CD4-positive, alpha-beta T cell treated with Interleukin-17A for 1 hour (primary cell): ENCODE measurements around the gene AMMECR1.
"Not testable (repeated sequence)": the region's sequence is repeated elsewhere in the genome, so short reads cannot be mapped to it uniquely, and the experiment has no call there.

Experiments
- DNase-seq: peaks from one replicate; pipeline ENCODE4 v3.0.0-alpha.2; 2020

Gene AMMECR1

DNA sequence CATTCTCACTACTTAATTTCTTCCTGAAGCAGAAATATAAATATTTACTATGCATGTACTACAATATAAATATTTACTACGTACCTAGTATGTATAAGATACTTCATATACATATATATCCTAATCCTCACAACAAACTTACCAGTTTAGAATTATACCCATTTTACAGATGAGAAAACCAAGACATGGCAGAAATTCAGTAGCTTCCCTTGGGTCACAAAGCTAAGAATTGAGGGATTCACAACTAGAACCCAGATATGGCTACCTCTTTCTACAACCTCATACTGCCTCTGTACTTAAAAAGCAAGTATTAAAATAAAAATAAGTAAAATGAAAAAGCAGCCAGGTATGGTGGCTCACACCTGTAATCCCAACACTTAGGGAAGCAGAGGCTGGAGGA lies 65.9 kb downstream of the AMMECR1 start:
- no peak for DNase-seq

DNA sequence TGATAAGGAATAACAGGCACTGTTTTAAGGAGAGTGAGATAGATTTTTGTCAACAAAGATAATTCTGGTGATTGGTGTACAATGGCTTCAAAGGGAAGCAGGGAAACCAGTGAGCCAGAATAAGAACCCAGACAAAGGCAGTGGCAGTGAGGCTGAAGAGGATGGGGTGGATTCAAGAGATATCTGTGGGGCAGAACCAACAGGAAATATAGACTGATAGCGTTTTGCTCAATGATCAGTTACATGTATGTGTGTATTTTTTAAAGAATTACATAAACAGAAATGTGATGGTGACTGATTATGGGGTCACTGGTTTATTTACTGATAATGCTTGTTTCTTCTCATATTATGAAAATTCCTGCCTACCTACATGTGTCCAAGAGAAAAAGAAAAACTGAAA lies 66.4 kb downstream of the AMMECR1 start:
- DNase-seq, result no peak

DNA sequence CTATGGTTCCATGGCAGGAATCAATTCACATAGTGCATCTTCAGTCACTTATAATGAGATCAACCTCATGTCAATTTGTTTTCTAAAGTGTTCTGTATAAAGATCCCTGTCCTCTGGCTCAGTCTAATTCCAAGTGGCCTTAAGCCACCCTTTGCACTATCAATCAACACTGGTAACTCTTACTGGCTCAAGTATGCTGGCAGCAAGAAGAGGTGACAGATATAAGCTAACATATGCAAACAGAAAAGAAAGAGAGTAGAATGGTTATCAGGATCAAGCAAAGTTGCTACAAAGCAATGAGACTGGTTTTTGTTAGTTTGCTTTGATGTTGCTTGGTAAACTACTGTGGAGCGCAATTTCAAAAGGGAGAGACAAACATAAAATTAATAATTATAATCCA lies 67.0 kb downstream of the AMMECR1 start:
- no peak for DNase-seq

DNA sequence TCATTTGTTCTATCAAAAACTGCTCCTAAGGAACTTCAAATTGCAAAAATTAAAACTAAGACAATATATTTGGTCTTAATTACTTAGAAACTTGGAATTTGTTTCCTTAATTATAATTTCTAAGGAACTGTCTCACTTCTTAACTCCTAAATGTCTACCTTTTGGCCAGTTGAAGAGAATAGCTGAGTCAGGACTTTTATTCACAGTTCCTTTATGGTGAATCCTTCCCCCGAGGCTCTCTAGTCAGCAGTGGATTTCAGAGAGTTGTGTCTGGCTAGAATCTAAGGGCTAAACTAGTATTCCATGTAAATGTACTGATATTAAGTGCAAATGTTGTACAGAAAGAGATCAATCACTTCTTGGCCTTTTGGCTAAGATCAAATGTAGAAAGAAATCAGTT lies 69.3 kb downstream of the AMMECR1 start:
- no peak for DNase-seq

DNA sequence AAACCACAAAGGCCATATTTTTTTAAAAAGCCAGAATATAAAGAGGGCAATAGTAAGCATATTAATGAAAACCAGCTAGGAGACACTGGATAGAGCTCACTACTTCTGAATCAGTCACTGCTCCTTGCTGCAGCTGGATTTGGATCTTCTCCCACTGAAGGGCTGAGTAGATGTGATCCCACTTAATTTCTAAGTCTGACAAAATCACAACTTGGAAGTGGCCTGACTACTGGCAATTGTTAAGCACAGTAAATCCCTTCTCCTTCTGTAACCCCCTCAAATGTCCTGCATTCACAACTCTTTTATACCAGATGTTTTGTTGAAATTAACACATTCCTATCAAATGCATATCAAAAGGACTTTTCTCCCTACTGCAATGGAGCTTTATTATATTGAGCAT lies 72.9 kb downstream of the AMMECR1 start:
- DNase-seq, result no peak

DNA sequence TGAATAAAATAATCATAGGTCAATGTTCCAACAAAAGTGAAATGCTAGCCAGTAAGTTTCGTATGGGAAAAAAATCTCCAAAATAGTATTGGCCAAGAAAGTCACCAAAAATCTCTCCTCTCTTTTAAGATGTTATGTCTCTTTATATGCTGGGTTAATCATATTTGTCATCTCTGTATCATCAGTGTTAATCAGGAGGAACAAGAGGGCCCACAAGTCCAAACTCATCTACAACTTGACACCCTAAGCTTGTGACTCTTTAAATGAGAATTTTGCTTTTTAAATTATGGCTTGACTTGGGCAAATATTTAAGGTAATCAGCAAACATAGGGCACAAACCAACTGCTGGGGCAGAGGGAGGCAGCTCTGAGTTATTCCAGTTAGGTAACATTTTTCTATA lies 75.5 kb downstream of the AMMECR1 start:
- DNase-seq, result no peak

DNA sequence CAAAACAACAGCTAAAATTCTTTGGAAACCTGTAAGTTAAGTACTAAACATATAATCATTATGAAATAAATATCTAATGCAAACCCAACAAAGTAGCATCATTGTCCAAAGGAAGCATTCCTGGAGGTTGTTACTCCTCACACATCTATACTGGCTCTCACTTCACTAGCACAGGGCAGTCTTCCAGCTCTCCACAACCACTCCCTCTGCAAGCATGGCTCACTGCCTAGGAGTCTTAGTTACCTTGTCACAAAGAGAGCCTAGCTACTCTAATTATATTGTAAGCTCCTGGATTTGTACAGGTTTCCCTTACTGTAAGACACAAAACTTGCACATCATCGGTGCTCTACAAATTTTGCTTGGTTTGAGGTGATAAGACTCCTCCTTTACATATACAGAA lies 76.1 kb downstream of the AMMECR1 start:
- no peak for DNase-seq

DNA sequence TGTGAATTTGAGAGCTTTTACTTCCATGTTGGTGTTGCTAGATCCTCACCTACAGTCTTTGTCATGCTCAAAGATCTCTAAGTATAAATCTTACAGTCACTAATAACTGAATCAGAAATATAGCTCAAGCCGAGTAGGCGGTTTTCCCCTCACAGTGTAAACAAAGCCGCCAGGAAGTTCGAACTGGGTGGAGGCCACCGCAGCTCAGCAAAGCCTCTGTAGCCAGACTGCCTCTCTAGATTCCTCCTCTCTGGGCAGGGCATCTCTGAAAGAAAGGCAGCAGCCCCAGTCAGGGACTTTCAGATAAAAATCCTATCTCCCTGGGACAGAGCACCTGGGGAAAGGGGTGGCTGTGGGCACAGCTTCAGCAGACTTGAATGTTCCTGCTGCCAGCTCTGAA lies 79.6 kb downstream of the AMMECR1 start:
- DNase-seq, result peak; percentile 69

DNA sequence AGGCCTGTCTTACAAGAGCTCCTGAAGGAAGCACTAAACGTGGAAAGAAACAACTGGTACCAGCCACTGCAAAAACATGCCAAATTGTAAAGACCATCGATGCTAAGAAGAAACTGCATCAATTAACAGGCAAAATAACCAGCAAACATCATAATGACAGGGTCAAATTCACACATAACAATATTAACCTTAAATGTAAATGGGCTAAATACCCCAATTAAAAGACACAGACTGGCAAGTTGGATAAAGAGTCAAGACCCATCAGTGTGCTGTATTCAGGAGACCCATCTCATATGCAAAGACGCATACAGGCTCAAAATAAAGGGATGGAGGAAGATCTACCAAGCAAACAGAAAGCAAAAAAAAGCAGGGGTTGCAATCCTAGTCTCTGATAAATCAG lies 86.4 kb downstream of the AMMECR1 start:
- not testable (repeated sequence) for DNase-seq

DNA sequence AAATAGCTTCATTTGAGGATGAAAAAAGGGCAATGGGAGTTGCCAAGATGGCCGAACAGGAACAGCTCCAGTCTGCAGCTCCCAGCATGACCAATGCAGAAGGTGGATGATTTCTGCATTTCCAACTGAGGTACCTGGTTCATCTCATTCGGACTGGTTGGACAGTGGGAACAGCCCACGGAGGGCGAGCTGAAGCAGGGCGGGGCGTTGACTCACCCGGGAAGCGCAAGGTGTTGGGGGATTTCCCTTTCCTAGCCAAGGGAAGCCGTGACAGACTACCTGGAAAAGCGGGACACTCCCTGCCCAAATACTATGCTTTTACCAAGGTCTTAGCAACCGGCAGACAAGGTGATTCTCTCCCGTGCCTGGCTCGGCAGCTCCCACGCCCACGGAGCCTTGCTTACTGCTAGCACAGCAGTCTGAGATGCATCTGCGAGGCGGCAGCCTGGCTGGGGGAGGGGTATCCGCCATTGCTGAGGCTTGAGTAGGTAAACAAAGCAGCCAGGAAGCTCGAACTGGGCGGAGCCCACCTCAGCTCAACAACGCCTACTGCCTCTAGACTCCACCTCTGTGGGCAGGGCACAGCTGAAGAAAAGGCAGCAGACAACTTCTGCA lies 88.3 kb downstream of the AMMECR1 start:
- DNase-seq, result peak; percentile 85

DNA sequence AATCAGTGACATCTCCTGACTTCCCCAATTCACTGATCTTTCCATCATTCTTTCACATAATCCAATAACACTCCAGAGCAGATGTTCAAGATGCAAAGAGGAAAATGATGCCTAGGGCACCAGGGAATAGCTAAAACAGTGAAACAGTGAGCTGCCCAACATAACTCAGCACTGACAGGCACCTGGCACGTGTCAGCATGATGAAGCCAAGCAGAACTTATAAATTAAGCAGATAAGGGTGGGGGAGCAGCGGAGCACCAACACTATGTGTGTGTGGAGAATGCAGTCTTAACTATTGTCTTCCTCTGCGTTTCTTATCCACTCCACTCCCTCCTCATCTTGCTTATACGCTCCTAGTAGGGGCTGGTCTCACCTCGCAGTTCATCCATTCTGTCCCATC lies 89.4 kb downstream of the AMMECR1 start:
- DNase-seq, result no peak

DNA sequence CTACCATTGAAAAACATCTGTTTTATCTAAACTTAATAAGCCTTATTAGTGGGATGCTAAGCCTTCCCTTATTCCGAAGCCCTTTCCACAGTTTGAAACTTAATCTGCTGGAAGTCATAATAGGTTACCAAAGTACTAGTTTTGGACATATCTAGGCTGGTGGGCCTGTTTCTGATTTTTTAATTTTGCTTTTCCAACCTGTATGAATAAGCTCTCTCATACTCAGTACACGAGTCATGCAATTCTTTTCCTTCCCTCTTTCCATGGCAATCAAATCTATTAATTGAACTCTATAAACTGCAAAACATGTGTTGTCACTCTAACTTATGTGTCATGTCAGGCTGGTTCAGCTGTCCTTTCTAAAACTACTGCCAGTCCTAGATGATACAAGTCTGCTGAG lies 91.0 kb downstream of the AMMECR1 start:
- no peak for DNase-seq

DNA sequence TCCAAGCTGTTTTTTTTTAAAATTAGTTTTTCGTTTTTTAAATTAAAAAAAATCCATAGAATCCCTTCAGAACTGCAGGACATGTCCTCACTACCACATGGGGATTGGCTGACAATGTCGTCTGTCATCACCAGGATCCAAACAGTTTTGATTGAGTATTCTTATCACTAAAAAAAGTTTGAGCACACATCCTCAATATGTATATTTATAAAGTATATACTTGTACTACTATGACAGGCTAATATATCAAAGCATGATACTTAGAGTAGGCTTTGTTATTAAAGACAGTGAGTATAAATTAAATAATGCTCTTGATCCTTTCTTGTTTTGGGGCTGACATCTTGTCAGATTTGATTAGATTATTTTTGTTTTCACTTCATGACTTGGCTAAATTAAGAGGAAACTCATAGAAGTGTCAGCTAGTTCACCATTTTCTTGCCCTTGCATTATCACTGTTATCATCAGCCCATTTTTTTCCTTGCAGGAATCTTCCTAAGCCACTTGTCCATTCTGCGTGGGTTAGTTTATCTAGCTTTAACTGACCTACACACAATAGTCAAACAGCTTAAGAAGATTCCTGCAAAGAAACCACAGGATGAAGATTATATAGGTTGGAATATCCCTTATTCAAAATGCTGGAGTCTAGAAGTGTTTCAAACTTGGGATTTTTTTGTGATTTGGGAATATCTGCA lies 92.8 kb downstream of the AMMECR1 start:
- no peak for DNase-seq

DNA sequence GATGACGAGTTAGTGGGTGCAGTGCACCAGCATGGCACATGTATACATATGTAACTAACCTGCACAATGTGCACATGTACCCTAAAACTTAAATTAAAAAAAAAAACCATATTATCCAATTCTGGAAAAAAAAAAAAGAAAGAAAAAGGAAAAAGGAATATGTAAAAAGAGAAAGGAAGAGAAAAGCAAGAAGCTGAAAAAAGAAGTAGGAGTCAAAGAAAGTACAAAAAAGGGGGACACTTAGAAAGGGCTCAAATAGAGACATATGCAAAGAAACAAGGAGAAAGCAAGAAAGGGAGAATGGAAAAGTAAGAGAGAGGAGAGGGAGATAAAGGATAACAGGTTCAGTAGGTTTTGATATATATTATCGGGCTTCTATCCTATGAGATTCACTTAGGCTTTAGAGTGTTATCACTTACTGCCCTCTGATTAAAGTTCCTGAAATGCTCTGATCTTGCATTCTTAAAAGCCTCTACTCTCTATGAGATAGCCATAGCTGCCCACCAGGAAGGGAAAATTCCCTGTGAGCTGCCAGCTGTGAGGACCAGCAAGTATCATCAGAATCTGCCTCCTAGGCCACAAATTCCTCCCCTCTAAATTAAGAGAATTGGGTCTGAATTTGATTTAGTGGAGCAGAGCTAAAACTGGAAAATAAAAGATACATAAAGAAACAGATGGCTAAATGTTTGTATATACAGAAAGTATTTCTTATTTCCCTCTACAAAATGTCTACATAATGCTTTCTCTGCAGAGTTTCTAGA lies 95.2 kb downstream of the AMMECR1 start:
- DNase-seq, result no peak

DNA sequence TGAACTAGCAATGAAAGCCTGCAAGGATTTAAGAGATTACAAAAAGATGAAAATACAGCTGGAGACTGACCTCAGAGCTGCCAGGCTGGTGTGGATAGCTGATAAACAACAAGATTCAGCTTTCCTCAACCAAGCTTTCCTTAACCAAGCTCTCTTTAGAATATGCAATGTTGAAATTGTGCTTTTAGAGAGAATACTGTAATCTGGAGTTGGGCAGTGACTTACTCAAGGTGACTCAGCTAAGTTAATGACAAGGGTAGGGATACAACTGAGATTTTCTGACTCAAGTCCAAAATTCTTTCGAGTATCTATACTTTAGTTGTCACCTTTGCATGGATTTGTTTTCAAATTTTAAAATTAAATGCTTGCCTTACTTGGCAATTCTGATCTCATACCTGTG lies 98.0 kb downstream of the AMMECR1 start:
- DNase-seq, result no peak

DNA sequence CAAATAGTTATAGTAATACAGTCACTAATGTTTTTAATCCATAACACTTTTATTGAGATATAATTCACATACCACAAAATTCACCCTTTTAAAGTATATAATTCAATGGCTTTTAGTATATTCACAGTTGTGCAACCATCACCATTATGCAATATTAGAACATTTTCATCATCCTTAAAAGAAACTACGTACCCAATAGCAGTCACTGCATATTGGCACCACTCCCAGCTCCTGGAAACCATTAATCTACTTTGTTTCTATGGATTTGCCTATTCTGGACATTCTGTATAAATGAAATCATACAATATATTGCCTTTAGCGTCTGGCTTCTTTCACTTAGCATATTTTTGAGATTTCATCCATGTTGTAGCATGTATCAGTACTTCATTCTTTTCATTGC lies 99.3 kb downstream of the AMMECR1 start:
- no peak for DNase-seq

DNA sequence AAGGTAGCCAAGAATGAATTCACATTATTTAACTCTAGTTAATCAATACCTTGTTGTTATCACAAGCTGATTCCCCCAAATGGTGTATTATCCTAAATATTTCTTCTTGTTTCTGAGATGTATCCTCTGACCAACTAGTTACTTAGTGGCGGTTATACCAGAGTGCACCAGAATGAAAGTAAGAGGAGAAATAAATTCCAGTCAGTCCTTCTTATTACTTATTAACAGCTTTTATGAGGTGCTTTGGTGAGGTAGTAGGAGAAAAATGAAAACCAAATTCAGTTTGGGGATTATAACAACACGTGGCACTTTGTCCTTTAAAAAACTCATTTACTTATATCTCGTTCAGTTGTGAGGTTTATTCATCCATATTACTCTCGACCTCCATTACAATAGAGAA lies 101.9 kb downstream of the AMMECR1 start:
- no peak for DNase-seq

DNA sequence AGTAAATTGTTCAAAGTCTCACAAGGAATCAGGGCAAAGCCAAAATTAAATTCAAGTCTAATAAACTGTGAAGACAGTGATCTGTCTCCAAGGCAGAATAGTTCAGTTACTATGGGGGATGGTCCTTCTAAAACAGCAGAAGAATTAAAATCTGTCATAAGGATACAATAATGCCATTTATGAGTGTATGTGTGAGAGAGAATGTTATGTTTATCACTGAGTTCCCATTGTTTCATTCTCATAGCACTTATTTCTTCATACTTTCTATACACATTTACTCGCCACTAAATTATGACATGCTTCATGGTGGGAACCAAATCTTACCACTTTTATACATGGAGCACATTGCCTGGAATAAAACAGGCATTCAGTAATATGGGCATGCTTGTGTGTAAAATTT lies 102.5 kb downstream of the AMMECR1 start:
- DNase-seq, result no peak

DNA sequence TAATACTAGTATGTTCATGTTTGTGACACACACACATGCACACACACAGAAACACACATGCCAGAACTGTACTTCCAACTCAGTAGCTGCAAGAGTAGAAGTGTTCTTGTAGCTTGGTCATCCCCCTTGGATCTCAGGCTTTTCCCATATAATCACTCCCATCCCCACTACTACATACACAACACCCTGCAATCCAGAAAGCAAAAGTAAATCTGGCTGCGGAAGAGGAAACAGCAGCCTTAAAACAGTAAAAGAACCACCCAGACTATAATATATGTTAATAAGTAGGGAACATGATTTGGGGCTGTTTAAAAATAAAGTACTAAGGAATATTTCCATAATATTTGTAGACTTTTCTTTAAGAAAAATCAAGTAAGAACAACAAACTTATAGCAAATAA lies 103.2 kb downstream of the AMMECR1 start:
- DNase-seq, result no peak

DNA sequence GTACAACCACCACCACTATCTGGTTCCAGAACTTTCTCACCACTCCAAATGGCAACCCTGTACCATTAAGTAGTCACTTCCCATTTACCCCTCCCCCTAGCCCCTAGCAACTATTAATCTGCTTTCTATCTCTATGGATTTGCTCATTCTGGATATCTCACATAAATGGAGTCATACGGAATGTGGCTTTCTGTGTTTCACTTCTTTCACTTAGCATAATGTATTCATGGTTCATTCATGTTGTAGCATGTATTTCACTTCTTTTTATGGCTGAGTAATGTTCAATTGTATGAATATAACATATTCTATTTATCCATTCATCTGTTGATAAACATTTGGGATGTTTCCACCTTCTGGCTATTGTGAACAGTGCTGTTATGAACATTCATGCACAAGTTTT lies 104.7 kb downstream of the AMMECR1 start:
- no peak for DNase-seq

DNA sequence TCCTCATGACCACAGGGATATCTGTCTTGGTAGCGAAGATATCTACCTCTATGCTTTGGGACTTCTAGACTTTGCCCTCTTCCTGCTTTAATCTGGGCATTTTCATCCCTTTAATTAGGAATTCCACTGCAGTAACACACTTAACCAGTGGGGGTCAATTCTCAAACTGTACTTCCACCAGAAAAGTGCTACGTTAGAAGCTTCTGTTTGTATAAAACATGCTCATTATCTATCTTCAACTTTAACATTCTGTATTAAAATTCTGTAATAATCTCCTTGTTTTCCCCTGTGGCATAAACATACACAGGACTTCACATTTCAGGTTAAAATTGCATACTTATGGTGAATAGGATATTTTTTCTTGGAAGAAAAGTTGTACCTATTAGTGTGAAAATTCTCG lies 105.6 kb downstream of the AMMECR1 start:
- no peak for DNase-seq

DNA sequence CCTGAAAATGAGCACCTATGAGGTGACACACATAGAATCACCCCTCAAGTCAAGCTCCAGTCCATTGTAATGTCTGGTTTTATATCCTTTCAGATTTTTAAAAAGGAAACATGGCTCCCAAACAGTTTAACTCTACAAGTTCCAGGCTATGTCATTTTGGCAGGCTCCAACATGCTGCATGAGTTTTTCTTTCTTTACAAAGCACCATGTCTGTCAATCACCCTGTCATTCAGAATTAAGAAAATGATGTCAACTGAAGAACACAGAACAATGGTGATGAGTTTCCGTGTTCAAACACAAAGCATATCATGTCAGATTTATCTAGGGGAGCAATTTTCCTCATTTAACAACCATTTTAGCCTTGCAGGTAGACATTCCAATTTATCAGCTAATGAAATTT lies 106.5 kb downstream of the AMMECR1 start:
- DNase-seq, result no peak

DNA sequence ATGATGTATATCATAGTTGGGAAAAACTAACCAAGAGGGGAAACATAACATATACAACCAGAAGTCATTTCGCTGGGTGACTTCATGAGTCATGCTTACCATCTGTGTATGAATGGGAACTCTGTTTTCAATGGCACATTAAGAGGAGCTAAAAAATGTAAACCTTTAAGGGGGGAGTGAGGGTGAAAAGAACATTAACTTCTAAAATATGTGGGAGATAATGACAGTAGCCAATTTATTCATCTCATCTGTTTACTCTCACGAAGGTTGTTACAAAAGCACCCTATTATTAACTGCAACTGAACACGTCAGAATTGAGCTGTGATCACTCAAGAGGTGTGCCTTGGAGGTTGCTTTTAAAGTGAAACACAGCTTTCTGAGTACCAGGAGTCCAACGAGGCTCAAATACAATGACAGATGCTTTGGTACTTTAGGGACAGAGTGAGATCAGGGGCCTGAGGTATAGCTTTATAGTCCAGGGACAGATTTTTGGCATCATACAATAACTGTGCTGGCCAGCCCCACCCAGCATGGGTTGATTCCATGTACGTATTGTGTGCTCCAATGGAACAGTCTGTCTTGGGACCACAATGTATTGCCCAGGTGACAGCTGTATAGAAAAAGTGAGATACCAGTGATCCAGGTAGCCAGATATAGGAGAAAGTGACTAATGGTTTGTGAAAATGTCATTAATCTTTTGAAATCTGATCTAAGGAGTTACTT lies 107.3 kb downstream of the AMMECR1 start:
- DNase-seq, result no peak

DNA sequence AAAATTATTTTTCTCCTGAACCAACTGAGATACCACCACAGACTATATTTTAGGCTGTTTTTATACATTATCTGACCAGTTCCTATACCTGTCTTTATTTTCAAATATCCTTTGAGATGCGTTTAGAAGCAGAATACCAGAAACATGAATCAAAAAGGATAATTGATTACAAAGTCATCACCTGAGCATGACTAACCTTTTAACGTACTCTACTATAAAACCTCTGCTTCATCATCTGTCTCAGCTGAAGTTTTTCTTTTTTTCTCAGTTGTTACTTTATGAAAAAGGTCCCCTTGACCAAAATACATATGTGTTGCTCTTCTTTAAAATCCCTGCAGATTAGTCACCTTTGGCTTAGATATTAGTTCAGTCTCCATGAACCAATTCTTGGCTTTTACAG lies 109.8 kb downstream of the AMMECR1 start:
- no peak for DNase-seq
